HG02840 (cell line): ENCODE data around the gene STK32C.

ENCODE experiments used
- ATAC-seq: cut with Tn5 transposase; IDR thresholded peaks from one replicate; pipeline ENCODE4 v1.9.1; 2021; ENCODE audit warnings: mild to moderate bottlenecking, moderate library complexity, moderate number of reproducible peaks; ENCODE audit not compliant: unreplicated experiment, low FRiP score

Gene STK32C

GRCh38 chr10:132192076-132192975 is 115.4 kb downstream of the STK32C start:
- no peak for ATAC-seq

- no peak for ATAC-seq
These were observed 117.8 kb downstream of the STK32C start for GRCh38 chr10:132189810-132190422.

GRCh38 chr10:132189016-132189415 is 118.7 kb downstream of the STK32C start:
- no peak for ATAC-seq

GRCh38 chr10:132188331-132188730 is 119.4 kb downstream of the STK32C start:
- no peak for ATAC-seq

GRCh38 chr10:132187430-132188138 is 120.2 kb downstream of the STK32C start:
- ATAC-seq, result no peak

GRCh38 chr10:132186488-132187429 is 121.0 kb downstream of the STK32C start, which contains the start of gene DPYSL4:
DPYSL4 (plus strand) TSS chr10:132186948; CDS start chr10:132187064, 116 bp downstream.
- no peak for ATAC-seq

GRCh38 chr10:132185601-132186487 is 121.9 kb downstream of the STK32C start:
- ATAC-seq, result no peak

GRCh38 chr10:132184816-132185593 is 122.7 kb downstream of the STK32C start:
- no peak for ATAC-seq

- ATAC-seq, result no peak
These were observed 124.7 kb downstream of the STK32C start for GRCh38 chr10:132183046-132183445.

GRCh38 chr10:132182591-132182990 is 125.2 kb downstream of the STK32C start:
- no peak for ATAC-seq

GRCh38 chr10:132181691-132182425 is 125.9 kb downstream of the STK32C start:
- no peak for ATAC-seq

- no peak for ATAC-seq
These were observed 127.0 kb downstream of the STK32C start for GRCh38 chr10:132180736-132181135.

- ATAC-seq, result no peak
These were observed 128.0 kb downstream of the STK32C start for GRCh38 chr10:132179551-132180392.

- no peak for ATAC-seq
These were observed 128.8 kb downstream of the STK32C start for GRCh38 chr10:132178672-132179545.

- ATAC-seq, result no peak
These were observed 129.7 kb downstream of the STK32C start for GRCh38 chr10:132178046-132178445.
